HepG2 (cell line): ENCODE data around the gene HID1. TPM values are rescaled to one million over a fixed set of nuclear protein-coding genes. Genes with fewer than 3 reads are reported as not detected.

Experiments
- CSRNP2 ChIP-seq: sonication (generic); formaldehyde crosslinking; conservative IDR thresholded peaks from 2 replicates; pipeline ENCODE4 v1.8.0; 2022; ENCODE audit warnings: low read depth, missing genetic modification reagents
- FOXJ3 ChIP-seq: sonication (generic); formaldehyde crosslinking; IDR thresholded peaks from 2 replicates; pipeline ENCODE4 v1.4.0; 2020; ENCODE audit warnings: missing genetic modification reagents, mild to moderate bottlenecking, borderline replicate concordance
- IRX3 ChIP-seq: sonication (generic); formaldehyde crosslinking; IDR thresholded peaks from 2 replicates; pipeline ENCODE4 v1.8.1; 2023; ENCODE audit warnings: mild to moderate bottlenecking, low read depth, missing genetic modification reagents, borderline replicate concordance
- KDM5B ChIP-seq: sonication (generic); formaldehyde crosslinking; IDR thresholded peaks from 2 replicates; pipeline ENCODE4 v1.4.0; 2020; ENCODE audit warnings: missing genetic modification reagents, mild to moderate bottlenecking, borderline replicate concordance
- MED13 ChIP-seq: sonication (generic); formaldehyde crosslinking; IDR thresholded peaks from 2 replicates; pipeline ENCODE4 v1.5.0; 2020; ENCODE audit warnings: missing genetic modification reagents
- NR2F2 ChIP-seq: IDR thresholded peaks from 2 replicates; pipeline ENCODE4 v1.6.1; 2012; ENCODE audit warnings: low read depth, inconsistent platforms, borderline replicate concordance
- SETDB1 ChIP-seq: sonication (generic); formaldehyde crosslinking; IDR thresholded peaks from 2 replicates; pipeline ENCODE4 v1.5.1; 2020; ENCODE audit warnings: missing genetic modification reagents, mild to moderate bottlenecking, borderline replicate concordance
- ZBTB7B ChIP-seq: sonication (generic); formaldehyde crosslinking; IDR thresholded peaks from 2 replicates; pipeline ENCODE4 v1.4.0; 2020; ENCODE audit warnings: missing genetic modification reagents
- ZNF3 ChIP-seq: IDR thresholded peaks from 2 replicates; pipeline ENCODE4 v1.7.0; 2017; ENCODE audit warnings: inconsistent platforms
- ZNF615 ChIP-seq: sonication (generic); formaldehyde crosslinking; IDR thresholded peaks from 2 replicates; pipeline ENCODE4 v1.5.0; 2020; ENCODE audit warnings: mild to moderate bottlenecking, missing genetic modification reagents, borderline replicate concordance
- ZNF670 ChIP-seq: sonication (generic); formaldehyde crosslinking; IDR thresholded peaks from 2 replicates; pipeline ENCODE4 v1.8.0; 2022; ENCODE audit warnings: mild to moderate bottlenecking, missing genetic modification reagents, borderline replicate concordance
- ZNF749 ChIP-seq: sonication (generic); formaldehyde crosslinking; IDR thresholded peaks from 2 replicates; pipeline ENCODE4 v1.8.0; 2022; ENCODE audit warnings: mild to moderate bottlenecking, missing genetic modification reagents, moderate library complexity, borderline replicate concordance
- ZNF839 ChIP-seq: sonication (generic); formaldehyde crosslinking; IDR thresholded peaks from 2 replicates; pipeline ENCODE4 v1.4.0; 2020; ENCODE audit warnings: missing genetic modification reagents, mild to moderate bottlenecking, borderline replicate concordance
- polyA plus RNA-seq, 8 experiments: library from polyadenylated mRNA; depleted of rRNA in 3 of 8; stranded (reverse) in 7 of 8; unstranded in 1 of 8; fragments of >200 nt; fragmentation: Illumina TruSeq in 4 of 8; extraction: Trizol in 4 of 8; gene quantifications; 2 replicates each; pipeline versions ENCODE4 v1.2.1 to v1.2.3, GENCODE V29; 2011 to 2016; ENCODE audit warnings: low read depth in 4 of 8, missing spikeins in 1 of 8, mixed read lengths in 1 of 8; ENCODE audit not compliant: insufficient read depth in 1 of 8
- total RNA-seq, 5 experiments: library from RNA; depleted of rRNA; stranded (reverse); fragments of >200 nt; fragmentation: Illumina TruSeq; extraction: Trizol; gene quantifications; 2 replicates each; pipeline ENCODE4 v1.2.3, GENCODE V29; 2016; ENCODE audit warnings: low read depth in 1 of 5
- TF ChIP-seq, protein P1 (sequence below): IDR thresholded peaks from 2 replicates; pipeline ENCODE4 v1.6.1; 2016; ENCODE audit warnings: mild to moderate bottlenecking
- TF ChIP-seq, protein P2 (sequence below): sonication (generic); IDR thresholded peaks from 2 replicates; pipeline ENCODE4 v1.6.1; 2016; ENCODE audit warnings: low read depth, borderline replicate concordance
- TF ChIP-seq, protein P3 (sequence below): sonication (generic); formaldehyde crosslinking; IDR thresholded peaks from 2 replicates; pipeline ENCODE4 v1.5.1; 2020; ENCODE audit warnings: mild to moderate bottlenecking, missing genetic modification reagents
- TF ChIP-seq, protein P4 (sequence below): sonication (generic); formaldehyde crosslinking; IDR thresholded peaks from 2 replicates; pipeline ENCODE4 v1.5.0; 2020; ENCODE audit warnings: missing genetic modification reagents
- TF ChIP-seq, protein P5 (sequence below): sonication (generic); formaldehyde crosslinking; IDR thresholded peaks from 2 replicates; pipeline ENCODE4 v1.4.0; 2020; ENCODE audit warnings: missing genetic modification reagents

HID1 gene
- total and polyA plus RNA-seq, 2 of the 13 experiments (the other 11 are each of a cell fraction or from before 2014, with no cell fraction given) = 2.1 to 10.6 TPM

- TF ChIP-seq, protein P1, sequence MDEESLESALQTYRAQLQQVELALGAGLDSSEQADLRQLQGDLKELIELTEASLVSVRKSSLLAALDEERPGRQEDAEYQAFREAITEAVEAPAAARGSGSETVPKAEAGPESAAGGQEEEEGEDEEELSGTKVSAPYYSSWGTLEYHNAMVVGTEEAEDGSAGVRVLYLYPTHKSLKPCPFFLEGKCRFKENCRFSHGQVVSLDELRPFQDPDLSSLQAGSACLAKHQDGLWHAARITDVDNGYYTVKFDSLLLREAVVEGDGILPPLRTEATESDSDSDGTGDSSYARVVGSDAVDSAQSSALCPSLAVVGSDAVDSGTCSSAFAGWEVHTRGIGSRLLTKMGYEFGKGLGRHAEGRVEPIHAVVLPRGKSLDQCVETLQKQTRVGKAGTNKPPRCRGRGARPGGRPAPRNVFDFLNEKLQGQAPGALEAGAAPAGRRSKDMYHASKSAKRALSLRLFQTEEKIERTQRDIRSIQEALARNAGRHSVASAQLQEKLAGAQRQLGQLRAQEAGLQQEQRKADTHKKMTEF (CRISPR knock-in tag) = peak; percentile 40; the same call in 1 of the 2 replicates
- TF ChIP-seq, protein P2, sequence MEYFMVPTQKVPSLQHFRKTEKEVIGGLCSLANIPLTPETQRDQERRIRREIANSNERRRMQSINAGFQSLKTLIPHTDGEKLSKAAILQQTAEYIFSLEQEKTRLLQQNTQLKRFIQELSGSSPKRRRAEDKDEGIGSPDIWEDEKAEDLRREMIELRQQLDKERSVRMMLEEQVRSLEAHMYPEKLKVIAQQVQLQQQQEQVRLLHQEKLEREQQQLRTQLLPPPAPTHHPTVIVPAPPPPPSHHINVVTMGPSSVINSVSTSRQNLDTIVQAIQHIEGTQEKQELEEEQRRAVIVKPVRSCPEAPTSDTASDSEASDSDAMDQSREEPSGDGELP = peak; percentile 98
- TF ChIP-seq IRX3 (CRISPR knock-in tag) = peak; percentile 29; the same call in 1 of the 2 replicates
- TF ChIP-seq, protein P3, sequence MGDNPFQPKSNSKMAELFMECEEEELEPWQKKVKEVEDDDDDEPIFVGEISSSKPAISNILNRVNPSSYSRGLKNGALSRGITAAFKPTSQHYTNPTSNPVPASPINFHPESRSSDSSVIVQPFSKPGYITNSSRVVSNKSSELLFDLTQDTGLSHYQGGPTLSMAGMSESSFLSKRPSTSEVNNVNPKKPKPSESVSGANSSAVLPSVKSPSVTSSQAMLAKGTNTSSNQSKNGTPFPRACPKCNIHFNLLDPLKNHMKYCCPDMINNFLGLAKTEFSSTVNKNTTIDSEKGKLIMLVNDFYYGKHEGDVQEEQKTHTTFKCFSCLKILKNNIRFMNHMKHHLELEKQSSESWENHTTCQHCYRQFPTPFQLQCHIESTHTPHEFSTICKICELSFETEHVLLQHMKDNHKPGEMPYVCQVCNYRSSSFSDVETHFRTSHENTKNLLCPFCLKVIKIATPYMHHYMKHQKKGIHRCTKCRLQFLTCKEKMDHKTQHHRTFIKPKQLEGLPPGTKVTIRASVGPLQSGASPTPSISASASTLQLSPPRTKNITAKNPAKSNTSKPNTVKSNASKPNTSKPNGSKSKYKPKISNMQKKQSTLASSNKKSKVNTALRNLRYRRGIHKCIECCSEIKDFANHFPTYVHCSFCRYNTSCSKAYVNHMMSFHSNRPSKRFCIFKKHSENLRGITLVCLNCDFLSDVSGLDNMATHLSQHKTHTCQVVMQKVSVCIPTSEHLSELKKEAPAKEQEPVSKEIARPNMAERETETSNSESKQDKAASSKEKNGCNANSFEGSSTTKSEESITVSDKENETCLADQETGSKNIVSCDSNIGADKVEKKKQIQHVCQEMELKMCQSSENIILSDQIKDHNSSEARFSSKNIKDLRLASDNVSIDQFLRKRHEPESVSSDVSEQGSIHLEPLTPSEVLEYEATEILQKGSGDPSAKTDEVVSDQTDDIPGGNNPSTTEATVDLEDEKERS (CRISPR knock-in tag) = peak; percentile 76; the same call in 1 of the 2 replicates
- no peak for TF ChIP-seq ZNF3 (CRISPR knock-in tag)
- TF ChIP-seq ZNF749 = peak; percentile 10; the same call in 1 of the 2 replicates
- no peak for TF ChIP-seq ZNF615 (CRISPR knock-in tag)
- TF ChIP-seq MED13 = peak; percentile 32; the same call in 1 of the 2 replicates
- TF ChIP-seq, protein P4, sequence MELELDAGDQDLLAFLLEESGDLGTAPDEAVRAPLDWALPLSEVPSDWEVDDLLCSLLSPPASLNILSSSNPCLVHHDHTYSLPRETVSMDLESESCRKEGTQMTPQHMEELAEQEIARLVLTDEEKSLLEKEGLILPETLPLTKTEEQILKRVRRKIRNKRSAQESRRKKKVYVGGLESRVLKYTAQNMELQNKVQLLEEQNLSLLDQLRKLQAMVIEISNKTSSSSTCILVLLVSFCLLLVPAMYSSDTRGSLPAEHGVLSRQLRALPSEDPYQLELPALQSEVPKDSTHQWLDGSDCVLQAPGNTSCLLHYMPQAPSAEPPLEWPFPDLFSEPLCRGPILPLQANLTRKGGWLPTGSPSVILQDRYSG (CRISPR knock-in tag) = peak; percentile 28; the same call in 1 of the 2 replicates
- no peak for TF ChIP-seq FOXJ3 (CRISPR knock-in tag)
- TF ChIP-seq KDM5B (CRISPR knock-in tag) = no peak; the same call in 1 of the 2 replicates
- TF ChIP-seq ZBTB7B = peak; percentile 79
- no peak for TF ChIP-seq CSRNP2
- TF ChIP-seq, protein P5, sequence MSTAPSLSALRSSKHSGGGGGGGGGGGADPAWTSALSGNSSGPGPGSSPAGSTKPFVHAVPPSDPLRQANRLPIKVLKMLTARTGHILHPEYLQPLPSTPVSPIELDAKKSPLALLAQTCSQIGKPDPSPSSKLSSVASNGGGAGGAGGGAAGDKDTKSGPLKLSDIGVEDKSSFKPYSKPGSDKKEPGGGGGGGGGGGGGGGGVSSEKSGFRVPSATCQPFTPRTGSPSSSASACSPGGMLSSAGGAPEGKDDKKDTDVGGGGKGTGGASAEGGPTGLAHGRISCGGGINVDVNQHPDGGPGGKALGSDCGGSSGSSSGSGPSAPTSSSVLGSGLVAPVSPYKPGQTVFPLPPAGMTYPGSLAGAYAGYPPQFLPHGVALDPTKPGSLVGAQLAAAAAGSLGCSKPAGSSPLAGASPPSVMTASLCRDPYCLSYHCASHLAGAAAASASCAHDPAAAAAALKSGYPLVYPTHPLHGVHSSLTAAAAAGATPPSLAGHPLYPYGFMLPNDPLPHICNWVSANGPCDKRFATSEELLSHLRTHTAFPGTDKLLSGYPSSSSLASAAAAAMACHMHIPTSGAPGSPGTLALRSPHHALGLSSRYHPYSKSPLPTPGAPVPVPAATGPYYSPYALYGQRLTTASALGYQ (CRISPR knock-in tag) = no peak
- no peak for TF ChIP-seq ZNF839 (CRISPR knock-in tag)
- TF ChIP-seq ZNF670 (CRISPR knock-in tag) = no peak
- TF ChIP-seq NR2F2 = no peak
- no peak for TF ChIP-seq SETDB1 (CRISPR knock-in tag)
Measured at GRCh38 chr17:74972107-74972972, at the start of gene HID1 (continued).
